Measurements from ENCODE around the gene CFAP43.

DNA sequence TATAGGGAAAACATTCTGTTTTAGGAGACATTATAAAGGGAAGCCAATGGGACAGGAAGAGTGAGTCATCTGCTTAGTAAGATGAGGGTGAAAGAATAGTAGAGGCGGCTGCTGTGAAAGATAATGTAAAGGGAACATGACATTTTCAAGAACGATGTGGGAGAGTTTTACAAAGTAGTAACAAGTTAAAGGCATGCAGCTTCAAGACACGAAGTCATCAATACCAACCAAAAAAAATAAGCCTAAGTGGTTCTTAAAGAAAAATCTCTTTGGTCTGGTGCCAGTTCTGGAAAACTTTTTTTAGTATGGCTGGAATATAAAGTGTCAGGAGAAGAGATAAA lies 28.6 kb upstream of the CFAP43 start:
- TF ChIP-seq, protein P1, sequence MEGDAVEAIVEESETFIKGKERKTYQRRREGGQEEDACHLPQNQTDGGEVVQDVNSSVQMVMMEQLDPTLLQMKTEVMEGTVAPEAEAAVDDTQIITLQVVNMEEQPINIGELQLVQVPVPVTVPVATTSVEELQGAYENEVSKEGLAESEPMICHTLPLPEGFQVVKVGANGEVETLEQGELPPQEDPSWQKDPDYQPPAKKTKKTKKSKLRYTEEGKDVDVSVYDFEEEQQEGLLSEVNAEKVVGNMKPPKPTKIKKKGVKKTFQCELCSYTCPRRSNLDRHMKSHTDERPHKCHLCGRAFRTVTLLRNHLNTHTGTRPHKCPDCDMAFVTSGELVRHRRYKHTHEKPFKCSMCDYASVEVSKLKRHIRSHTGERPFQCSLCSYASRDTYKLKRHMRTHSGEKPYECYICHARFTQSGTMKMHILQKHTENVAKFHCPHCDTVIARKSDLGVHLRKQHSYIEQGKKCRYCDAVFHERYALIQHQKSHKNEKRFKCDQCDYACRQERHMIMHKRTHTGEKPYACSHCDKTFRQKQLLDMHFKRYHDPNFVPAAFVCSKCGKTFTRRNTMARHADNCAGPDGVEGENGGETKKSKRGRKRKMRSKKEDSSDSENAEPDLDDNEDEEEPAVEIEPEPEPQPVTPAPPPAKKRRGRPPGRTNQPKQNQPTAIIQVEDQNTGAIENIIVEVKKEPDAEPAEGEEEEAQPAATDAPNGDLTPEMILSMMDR (conservative IDR thresholded peaks at IDR 0.05 in 1 of 2, IDR thresholded peaks at IDR 0.05 in 1 of 2; ENCODE audit: low read depth in 1 of 2, low read length in 2 of 2) = no peak
- no peak for TF ChIP-seq EZH2 (IDR thresholded peaks at IDR 0.05; ENCODE audit: low read length, missing control alignments)

All from fibroblast of lung (primary cell).